Muscle of leg (tissue), 11 donors: ENCODE results near the gene CD37. TPM values are rescaled to one million over a fixed set of nuclear protein-coding genes. Genes with fewer than 3 reads are reported as not detected.
"Not testable (repeated sequence)": the region's sequence is repeated elsewhere in the genome, so short reads cannot be mapped to it uniquely, and the experiment has no call there.

Experiments used
- DNase-seq: peaks from one replicate; pipeline ENCODE4 v3.0.0; 2013
- H3K27ac ChIP-seq: one replicate; pipeline ENCODE4 v1.5.1; 2013; ENCODE audit warnings: mild to moderate bottlenecking, low read length, control low read depth
- H3K27me3 ChIP-seq: one replicate; pipeline ENCODE4 v1.6.1; 2013; ENCODE audit warnings: low read length; ENCODE audit not compliant: control insufficient read depth, insufficient read depth
- H3K36me3 ChIP-seq: one replicate; pipeline ENCODE4 v1.6.1; 2013; ENCODE audit warnings: low read length; ENCODE audit not compliant: control insufficient read depth, insufficient read depth
- H3K4me1 ChIP-seq: one replicate; pipeline ENCODE4 v1.6.1; 2013; ENCODE audit warnings: low read length; ENCODE audit not compliant: control insufficient read depth, insufficient read depth
- H3K4me3 ChIP-seq: one replicate; pipeline ENCODE4 v1.5.1; 2013; ENCODE audit warnings: low read length, control low read depth
- H3K9me3 ChIP-seq: replicated peaks from 2 replicates; pipeline ENCODE4 v1.6.1; 2013; ENCODE audit warnings: low read depth, low read length; ENCODE audit not compliant: control insufficient read depth
- WGBS: methylation state at CpG from one replicate; pipeline ENCODE4 v1.1.5; 2013; ENCODE audit warnings: missing lambda C conversion rate; ENCODE audit not compliant: insufficient coverage; 5-methylcytosine and 5-hydroxymethylcytosine counted together
- polyA plus RNA-seq, 8 donors: library from polyadenylated mRNA; unstranded; fragments of 120-200 nt; gene quantifications; one replicate each; pipeline versions ENCODE4 v1.2.1 to v1.2.3, GENCODE V29; 2013; ENCODE audit warnings: inconsistent platforms in 1 of 8, low replicate concordance in 1 of 8; ENCODE audit not compliant: insufficient read length in 8 of 8, insufficient read depth in 1 of 8
- total RNA-seq: library from RNA; stranded (reverse); fragments of 120-200 nt; gene quantifications from one replicate; pipeline ENCODE4 v1.2.4, GENCODE V29; 2013

The CD37 gene
- total and polyA plus RNA-seq, 9 donors: 1.1 to 27.7 (median 22.5) TPM

GRCh38 chr19:49301165-49301865 is 33.9 kb upstream of the CD37 start:
- H3K4me1 ChIP-seq: peaks cover 6% of the 10 kb centered on the region

DNA sequence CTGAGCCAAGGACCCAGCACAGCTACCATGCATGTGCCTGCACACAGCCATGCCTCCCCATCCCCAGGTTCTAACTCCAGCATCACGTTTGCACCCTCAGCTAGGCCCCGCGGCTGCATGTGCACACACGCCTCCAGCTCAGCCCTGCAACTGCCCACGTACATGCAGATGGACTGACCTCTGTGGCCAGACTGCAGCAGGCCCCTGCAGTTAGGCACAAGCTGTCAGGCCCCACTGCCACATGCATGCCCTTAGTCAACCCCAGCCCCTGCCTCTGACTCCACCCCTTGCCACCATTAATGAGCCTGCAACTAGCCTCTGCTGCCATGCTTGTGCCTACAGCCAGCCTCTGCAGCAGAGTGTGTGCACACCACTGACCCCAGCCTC is 33.3 kb upstream of the CD37 start:
- H3K9me3 ChIP-seq: no peaks in the 10 kb centered on the region
- 81% methylated on average over 5 of the region's 5 CpGs for WGBS

More at GRCh38 chr19:49301165-49301865, 33.9 kb upstream of the CD37 start:
- H3K9me3 ChIP-seq: no peaks in the 10 kb centered on the region
- DNase-seq: peak; percentile 61
- no peak overlapping the region for H3K27ac ChIP-seq
- H3K4me3 ChIP-seq: no peak overlapping the region
- H3K27me3 ChIP-seq: no peaks in the 10 kb centered on the region
- H3K36me3 ChIP-seq: no peaks in the 10 kb centered on the region
- WGBS: 24% methylated on average over 8 of the region's 8 CpGs

GRCh38 chr19:49306734-49307133 is 28.5 kb upstream of the CD37 start:
- not testable (repeated sequence) for H3K27ac ChIP-seq, H3K27me3 ChIP-seq, DNase-seq, H3K4me1 ChIP-seq, H3K36me3 ChIP-seq, H3K4me3 ChIP-seq, H3K9me3 ChIP-seq
- WGBS: no CpG with 5 or more reads among the region's 7 CpGs

More for the DNA sequence above, 33.3 kb upstream of the CD37 start:
- Histone ChIP-seq H3K4me3 (no peak overlapping the region), H3K4me1 (peaks cover 6% of the 10 kb centered on the region), H3K27me3 (no peaks in the 10 kb centered on the region), H3K36me3 (no peaks in the 10 kb centered on the region), H3K27ac (no peak overlapping the region)
- DNase-seq: no peak

- H3K36me3 ChIP-seq: peaks cover 2% of the 10 kb centered on the region
- H3K4me3 ChIP-seq: no peak overlapping the region
- no peak for DNase-seq
- H3K4me1 ChIP-seq: no peaks in the 10 kb centered on the region
- 86% methylated on average over 5 of the region's 6 CpGs for WGBS
- H3K27ac ChIP-seq: no peak overlapping the region
- H3K9me3 ChIP-seq: no peaks in the 10 kb centered on the region
- H3K27me3 ChIP-seq: no peaks in the 10 kb centered on the region
Measured at GRCh38 chr19:49309087-49309486, 26.1 kb upstream of the CD37 start.

GRCh38 chr19:49315111-49315510 is 20.1 kb upstream of the CD37 start:
- H3K4me3 ChIP-seq: no peak overlapping the region
- H3K27me3 ChIP-seq: no peaks in the 10 kb centered on the region
- no peak overlapping the region for H3K27ac ChIP-seq
- peaks cover 12% of the 10 kb centered on the region for H3K9me3 ChIP-seq
- no peaks in the 10 kb centered on the region for H3K4me1 ChIP-seq
- peaks cover 2% of the 10 kb centered on the region for H3K36me3 ChIP-seq
- DNase-seq: no peak
- WGBS: no CpG with 5 or more reads among the region's 1 CpG

- DNase-seq: no peak
- H3K9me3 ChIP-seq: peaks cover 12% of the 10 kb centered on the region
- no peak overlapping the region for H3K4me3 ChIP-seq
- no peaks in the 10 kb centered on the region for H3K4me1 ChIP-seq
- H3K27ac ChIP-seq: no peak overlapping the region
- no peaks in the 10 kb centered on the region for H3K27me3 ChIP-seq
- no peaks in the 10 kb centered on the region for H3K36me3 ChIP-seq
Measured at GRCh38 chr19:49316284-49316683, 18.9 kb upstream of the CD37 start.

DNA sequence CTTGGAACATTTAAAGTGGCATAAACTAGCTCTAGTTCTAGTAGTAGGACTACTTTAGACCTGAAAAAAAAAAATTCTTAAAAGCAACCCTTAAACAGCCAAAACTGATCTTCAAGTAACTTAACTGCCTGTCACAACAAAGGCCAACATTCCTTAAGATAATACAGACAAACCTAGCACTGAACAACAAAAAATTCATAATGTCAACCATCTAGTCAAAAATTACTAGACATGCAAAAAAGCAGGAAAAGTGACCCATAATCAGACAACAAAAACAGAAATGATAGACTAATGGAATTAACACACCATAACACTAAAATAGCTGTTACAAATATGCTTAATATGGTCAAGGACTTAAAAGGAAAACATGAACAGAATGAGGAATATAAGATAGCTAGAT is 16.9 kb upstream of the CD37 start:
- Histone ChIP-seq H3K27me3 (no peaks in the 10 kb centered on the region), H3K27ac (no peak overlapping the region), H3K9me3 (peaks cover 15% of the 10 kb centered on the region), H3K36me3 (no peaks in the 10 kb centered on the region), H3K4me3 (no peak overlapping the region), H3K4me1 (no peaks in the 10 kb centered on the region)
- DNase-seq: no peak

DNA sequence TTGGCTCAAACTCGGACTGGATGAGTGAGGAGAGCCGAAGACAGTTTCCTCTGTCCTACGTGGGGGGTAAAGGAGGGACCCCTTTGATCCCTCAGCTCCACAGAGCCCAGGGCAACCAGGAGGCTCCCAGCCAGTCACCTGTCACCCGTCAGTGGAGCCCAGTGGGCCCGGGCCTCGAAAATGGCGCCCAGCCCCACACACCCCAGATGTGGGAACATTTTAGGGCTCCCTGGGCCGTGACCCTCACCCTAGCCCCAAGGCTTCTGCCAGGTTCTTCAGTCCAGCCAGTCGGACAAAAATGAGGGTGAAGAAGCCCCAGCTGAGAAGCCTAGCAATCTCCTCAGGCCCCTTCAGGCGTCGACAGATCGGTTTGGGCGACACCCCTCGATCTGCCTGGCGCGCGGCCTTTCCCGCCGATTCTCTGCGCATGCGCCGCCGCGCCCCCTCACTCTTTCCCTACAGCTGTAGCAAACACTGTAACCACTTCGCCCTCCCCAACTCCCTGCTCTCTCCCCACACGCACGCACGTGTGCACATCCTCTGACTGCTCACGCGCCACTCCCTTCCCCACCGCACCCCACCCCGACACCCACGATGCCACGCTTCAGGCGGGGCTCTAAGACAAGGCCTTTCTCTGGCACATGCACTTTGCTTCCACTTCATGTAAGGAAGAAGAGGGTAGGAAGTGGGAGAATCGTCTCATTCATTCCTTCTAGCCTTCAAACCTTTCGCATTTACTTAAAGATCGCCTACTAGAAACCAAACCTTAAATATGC is 10.2 kb upstream of the CD37 start, which contains the start of gene SLC6A16:
Gene SLC6A16, minus strand, starts transcription at position 391 of the 776 bp plus-strand sequence. CDS start 13,844 bp downstream, outside the sequence.
- Histone ChIP-seq H3K27me3 (no peaks in the 10 kb centered on the region), H3K27ac (no peak within 1 kb of the TSS), H3K4me3 (no peak within 1 kb of the TSS), H3K4me1 (no peaks in the 10 kb centered on the region), H3K9me3 (peaks cover 4% of the 10 kb centered on the region), H3K36me3 (peaks cover 3% of the 10 kb centered on the region)
- no peak for DNase-seq
- 95% methylated on average over 24 of the region's 38 CpGs for WGBS

DNA sequence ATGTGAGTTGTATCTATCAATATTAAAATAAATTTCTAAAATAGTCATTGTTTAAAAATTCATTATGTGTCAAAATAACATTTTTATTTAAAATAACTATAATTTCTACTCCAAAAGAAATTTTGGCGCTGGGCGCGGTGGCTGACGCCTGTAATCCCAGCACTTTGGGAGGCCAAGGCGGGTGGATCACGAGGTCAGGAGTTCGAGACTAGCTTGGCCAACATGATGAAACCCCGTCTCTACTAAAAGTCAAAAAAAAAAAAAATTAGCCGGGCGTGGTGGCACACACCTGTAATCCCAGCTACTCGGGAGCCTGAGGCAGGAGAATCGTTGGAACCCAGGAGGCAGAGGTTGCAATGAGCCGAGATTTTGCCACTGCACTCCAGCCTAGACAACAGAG is 9.4 kb upstream of the CD37 start:
- H3K27ac ChIP-seq, DNase-seq, H3K9me3 ChIP-seq, H3K4me3 ChIP-seq, H3K4me1 ChIP-seq, H3K36me3 ChIP-seq, H3K27me3 ChIP-seq: not testable (repeated sequence)
- 100% methylated on average over 2 of the region's 13 CpGs for WGBS

DNA sequence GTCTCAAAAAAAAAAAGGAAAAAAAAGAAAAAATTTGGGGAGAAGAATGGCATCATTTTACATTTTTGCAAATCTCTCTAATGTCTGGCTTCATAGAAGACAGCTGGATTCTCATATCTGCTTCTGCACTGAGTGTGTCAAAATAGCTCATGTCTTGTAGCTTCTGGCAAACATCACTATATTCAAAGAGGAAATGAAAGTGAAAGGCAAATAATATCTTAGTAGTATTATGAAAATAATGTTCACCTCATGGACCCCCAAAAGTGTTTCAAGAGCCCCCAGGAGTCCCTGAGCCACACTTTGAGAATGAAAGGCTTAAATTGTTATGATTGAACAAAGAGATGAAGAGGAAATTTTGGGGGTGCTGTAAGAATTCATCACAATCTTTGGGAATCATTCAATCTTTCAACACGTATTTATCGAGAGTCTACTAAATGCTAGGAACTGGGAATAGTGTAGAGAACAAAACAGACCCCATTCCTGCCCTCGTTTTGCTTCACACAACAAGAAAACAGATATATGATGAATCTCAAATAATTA is 9.0 kb upstream of the CD37 start:
- Histone ChIP-seq H3K27me3 (no peaks in the 10 kb centered on the region), H3K36me3 (peaks cover 5% of the 10 kb centered on the region), H3K4me3 (no peak overlapping the region), H3K9me3 (peaks cover 4% of the 10 kb centered on the region), H3K27ac (no peak overlapping the region), H3K4me1 (no peaks in the 10 kb centered on the region)
- DNase-seq: no peak
- WGBS: no CpG with 5 or more reads among the region's 3 CpGs
